GM23248 (cell line): ENCODE measurements around the gene BCORL1. TPM values are rescaled to one million over a fixed set of nuclear protein-coding genes. Genes with fewer than 3 reads are reported as not detected.

Experiments
- DNase-seq: peaks from one replicate; pipeline ENCODE4 v3.0.0-alpha.2; 2015
- H2AFZ ChIP-seq: fragments of 200-600 bp; sonication (generic); 2 replicates; pipeline ENCODE4 v1.6.1; 2016; ENCODE audit warnings: antibody characterized with exemption
- H3F3A ChIP-seq: fragments of 200-600 bp; sonication (generic); 2 replicates; pipeline ENCODE4 v1.6.1; 2016; ENCODE audit warnings: mild to moderate bottlenecking, antibody characterized with exemption, mixed run types; ENCODE audit not compliant: insufficient read depth
- H3K27ac ChIP-seq: fragments of 200-600 bp; sonication (generic); 2 replicates; pipeline ENCODE4 v1.5.1; 2016; ENCODE audit warnings: mild to moderate bottlenecking
- H3K27me3 ChIP-seq: fragments of 200-600 bp; sonication (generic); replicated peaks from 2 replicates; pipeline ENCODE4 v1.6.1; 2016; ENCODE audit warnings: mild to moderate bottlenecking; ENCODE audit not compliant: insufficient read depth
- H3K36me3 ChIP-seq: fragments of 200-600 bp; sonication (generic); 2 replicates; pipeline ENCODE4 v1.6.1; 2016; ENCODE audit warnings: low read depth, mild to moderate bottlenecking
- H3K4me1 ChIP-seq: fragments of 200-600 bp; sonication (generic); 2 replicates; pipeline ENCODE4 v1.6.1; 2016; ENCODE audit warnings: mild to moderate bottlenecking; ENCODE audit not compliant: insufficient read depth
- H3K4me2 ChIP-seq: fragments of 200-600 bp; sonication (generic); one replicate; pipeline ENCODE4 v1.6.1; 2016; ENCODE audit warnings: mild to moderate bottlenecking; ENCODE audit not compliant: unreplicated experiment
- H3K4me3 ChIP-seq: fragments of 200-600 bp; sonication (generic); 2 replicates; pipeline ENCODE4 v1.5.1; 2016; ENCODE audit warnings: mild to moderate bottlenecking
- H3K79me2 ChIP-seq: fragments of 200-600 bp; sonication (generic); 2 replicates; pipeline ENCODE4 v1.6.1; 2016; ENCODE audit warnings: mild to moderate bottlenecking; ENCODE audit not compliant: insufficient read depth
- H3K9ac ChIP-seq: fragments of 200-600 bp; sonication (generic); 2 replicates; pipeline ENCODE4 v1.6.1; 2016; ENCODE audit warnings: mild to moderate bottlenecking
- H3K9me2 ChIP-seq: fragments of 200-600 bp; sonication (generic); 2 replicates; pipeline ENCODE4 v1.6.1; 2016; ENCODE audit warnings: mixed run types, mild to moderate bottlenecking, moderate library complexity; ENCODE audit not compliant: insufficient read depth
- H3K9me3 ChIP-seq: fragments of 200-600 bp; sonication (generic); one replicate; pipeline ENCODE4 v1.6.1; 2017; ENCODE audit warnings: low read depth
- H4K20me1 ChIP-seq: fragments of 200-600 bp; sonication (generic); 2 replicates; pipeline ENCODE4 v1.6.0; 2016; ENCODE audit not compliant: insufficient read depth
- EZH2 ChIP-seq: fragments of 200-600 bp; sonication (generic); IDR thresholded peaks from 2 replicates; pipeline ENCODE4 v1.6.1; 2018; ENCODE audit warnings: antibody characterized with exemption, mild to moderate bottlenecking; ENCODE audit not compliant: insufficient read depth, poor library complexity, severe bottlenecking
- EZH2phosphoT487 ChIP-seq: fragments of 200-600 bp; sonication (generic); IDR thresholded peaks from 2 replicates; pipeline ENCODE4 v1.6.1; 2018; ENCODE audit warnings: antibody characterized with exemption, moderate library complexity, mild to moderate bottlenecking, low read depth; ENCODE audit not compliant: insufficient read depth
- WGBS, 2 experiments: methylation state at CpG; one replicate each; pipeline ENCODE4 v1.1.6; 2015 to 2017; ENCODE audit warnings: low lambda C conversion rate in 2 of 2, low coverage in 1 of 2; ENCODE audit errors: missing lambda C conversion rate in 2 of 2; 5-methylcytosine and 5-hydroxymethylcytosine counted together
- in situ Hi-C: fragments of 300-500 bp; cut with MboI; formaldehyde crosslinking; loops from 2 replicates; pipeline ENCODE4 v1.15.0; 2020
- polyA plus RNA-seq: library from polyadenylated mRNA; unstranded; fragments of >200 nt; fragmentation: Nextera tagmentation; extraction: Ambion mirVana; gene quantifications from 2 replicates; pipeline ENCODE4 v1.2.1, GENCODE V29; 2016
- total RNA-seq: library from RNA; depleted of rRNA; stranded (reverse); fragments of >200 nt; shearing (Covaris generic); gene quantifications from 2 replicates; pipeline ENCODE4 v1.2.3, GENCODE V29; 2014

Gene BCORL1
- total and polyA plus RNA-seq, 2 experiments from 2014 or later, result 1.7 to 4.4 TPM

DNA sequence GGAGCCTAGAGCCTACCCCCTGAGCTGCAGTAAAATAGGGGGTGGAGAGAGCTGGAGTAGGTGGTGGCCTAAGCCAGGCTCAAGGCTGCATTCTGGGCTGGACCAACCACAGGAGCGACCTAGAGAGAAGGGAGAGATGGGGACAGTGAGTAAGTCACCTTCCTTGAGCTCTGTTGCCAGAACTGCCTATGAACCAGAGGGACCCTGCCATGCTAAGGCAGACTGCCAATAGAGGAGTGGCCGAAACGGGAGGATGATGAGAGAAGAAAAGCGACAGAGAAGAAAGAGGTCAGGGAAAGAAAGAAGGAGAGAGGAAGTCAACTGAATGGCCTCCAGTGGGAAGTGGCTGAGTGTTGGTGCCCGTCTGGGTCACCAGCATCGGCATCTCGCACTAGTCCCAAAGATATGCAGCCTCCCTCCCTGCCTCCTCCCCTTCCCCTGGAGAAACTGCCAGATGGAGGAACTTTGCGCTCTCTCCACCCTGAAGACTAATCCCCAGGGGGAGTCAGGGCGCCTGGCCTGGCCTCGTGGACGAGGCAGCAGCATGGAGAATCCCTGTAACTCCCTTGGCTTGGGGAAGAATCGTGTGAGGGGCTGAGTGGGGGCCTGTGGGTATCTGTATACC is 99.1 kb downstream of the BCORL1 start:
- DNase-seq, result peak; percentile 20
- Histone ChIP-seq H3K4me3 (no peak overlapping the region), H4K20me1 (no peaks in the 10 kb centered on the region), H3K9ac (peak overlapping the region; percentile 64), H3K9me2 (no peaks in the 10 kb centered on the region), H2AFZ (no peak overlapping the region), H3K4me2 (peak overlapping the region; percentile 53), H3K79me2 (peaks cover 42% of the 10 kb centered on the region), H3K4me1 (peaks cover 21% of the 10 kb centered on the region), H3K27ac (peak overlapping the region; percentile 68), H3K27me3 (no peaks in the 10 kb centered on the region), H3F3A (no peaks in the 10 kb centered on the region), H3K9me3 (no peaks in the 10 kb centered on the region), H3K36me3 (no peaks in the 10 kb centered on the region)
- 29 to 39% methylated on average over 6 to 8 of the region's 12 CpGs for WGBS, 2 experiments
- in situ Hi-C loops, result no loop called here
- TF ChIP-seq EZH2, result no peak
- no peak for TF ChIP-seq EZH2phosphoT487

DNA sequence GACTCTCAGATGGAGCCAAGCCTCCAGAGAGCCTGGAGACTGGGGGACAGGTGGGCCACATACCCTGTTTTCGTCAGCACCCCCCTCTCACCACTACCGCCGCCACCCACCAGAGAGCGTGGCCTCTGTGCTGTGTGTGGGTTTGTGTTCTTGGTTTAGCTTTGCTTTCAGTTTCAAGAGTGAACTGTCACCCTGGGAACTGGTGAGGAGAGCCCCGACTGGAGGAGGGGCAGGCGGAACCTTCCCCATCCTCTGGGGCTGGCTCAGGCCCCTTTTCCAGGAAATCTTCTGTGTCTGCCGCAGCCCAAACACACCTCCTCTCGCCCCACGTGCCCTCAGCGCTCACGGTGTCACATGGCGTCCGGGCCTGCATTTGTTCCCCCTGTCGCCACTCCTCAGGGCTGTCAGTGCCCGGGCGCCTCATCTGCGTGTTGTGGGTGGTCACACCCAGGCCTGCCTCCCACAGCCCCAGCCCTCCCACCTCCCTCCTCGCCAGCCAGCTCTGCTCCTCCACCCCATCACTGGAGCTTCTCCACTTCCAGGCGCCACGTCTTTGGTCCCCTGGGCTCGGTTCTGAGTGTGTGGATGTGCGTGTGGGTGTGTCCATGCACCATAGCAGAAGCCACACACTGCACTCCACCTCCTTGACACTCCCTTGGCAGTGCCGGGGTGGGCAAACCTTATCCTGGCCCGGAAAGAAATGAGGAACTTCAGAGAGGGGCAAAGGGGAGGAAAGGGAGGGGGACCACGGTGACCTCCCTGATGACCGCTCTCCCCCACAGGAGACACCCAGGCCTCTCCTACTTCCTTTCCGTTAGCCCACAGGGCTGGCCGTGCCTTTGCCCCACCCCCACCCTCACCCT is 100.0 kb downstream of the BCORL1 start:
- Histone ChIP-seq H3K36me3 (no peaks in the 10 kb centered on the region), H3K9me2 (no peaks in the 10 kb centered on the region), H3F3A (no peaks in the 10 kb centered on the region), H3K4me2 (peak overlapping the region; percentile 53), H4K20me1 (no peaks in the 10 kb centered on the region), H3K27ac (peak overlapping the region; percentile 68), H3K4me3 (peak overlapping the region; percentile 11; the same call in 1 of the 2 replicates), H2AFZ (peak overlapping the region; percentile 51), H3K4me1 (peaks cover 21% of the 10 kb centered on the region), H3K9ac (peak overlapping the region; percentile 64), H3K79me2 (peaks cover 52% of the 10 kb centered on the region), H3K27me3 (no peaks in the 10 kb centered on the region), H3K9me3 (no peaks in the 10 kb centered on the region)
- TF ChIP-seq EZH2, result no peak
- TF ChIP-seq EZH2phosphoT487, result no peak
- peak; percentile 60 for DNase-seq
- 9 to 11% methylated on average over 6 to 25 of the region's 28 CpGs for WGBS, 2 experiments
- in situ Hi-C loops, result no loop called here

DNA sequence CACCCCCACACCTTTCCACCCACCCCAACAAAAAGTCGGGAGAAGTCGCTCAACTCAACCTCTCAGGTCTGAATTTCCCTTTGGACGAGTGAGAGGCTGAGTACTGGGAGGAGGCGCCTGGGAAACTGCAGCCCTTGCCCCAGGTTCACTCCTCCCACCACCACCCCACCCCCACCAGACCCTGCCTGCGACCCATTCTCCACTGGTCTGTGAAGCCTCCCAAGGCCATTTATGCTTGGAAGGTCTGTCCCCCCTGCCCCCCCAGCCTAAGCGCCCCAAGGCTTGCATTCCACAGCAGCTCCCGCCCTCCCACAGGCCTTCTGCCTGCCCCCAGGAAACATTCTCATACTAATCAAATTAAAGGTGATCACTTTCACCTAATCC is 100.7 kb downstream of the BCORL1 start:
- H4K20me1 ChIP-seq, result no peaks in the 10 kb centered on the region
- TF ChIP-seq EZH2phosphoT487, result no peak
- no peak for TF ChIP-seq EZH2
- in situ Hi-C loops, result no loop called here

DNA sequence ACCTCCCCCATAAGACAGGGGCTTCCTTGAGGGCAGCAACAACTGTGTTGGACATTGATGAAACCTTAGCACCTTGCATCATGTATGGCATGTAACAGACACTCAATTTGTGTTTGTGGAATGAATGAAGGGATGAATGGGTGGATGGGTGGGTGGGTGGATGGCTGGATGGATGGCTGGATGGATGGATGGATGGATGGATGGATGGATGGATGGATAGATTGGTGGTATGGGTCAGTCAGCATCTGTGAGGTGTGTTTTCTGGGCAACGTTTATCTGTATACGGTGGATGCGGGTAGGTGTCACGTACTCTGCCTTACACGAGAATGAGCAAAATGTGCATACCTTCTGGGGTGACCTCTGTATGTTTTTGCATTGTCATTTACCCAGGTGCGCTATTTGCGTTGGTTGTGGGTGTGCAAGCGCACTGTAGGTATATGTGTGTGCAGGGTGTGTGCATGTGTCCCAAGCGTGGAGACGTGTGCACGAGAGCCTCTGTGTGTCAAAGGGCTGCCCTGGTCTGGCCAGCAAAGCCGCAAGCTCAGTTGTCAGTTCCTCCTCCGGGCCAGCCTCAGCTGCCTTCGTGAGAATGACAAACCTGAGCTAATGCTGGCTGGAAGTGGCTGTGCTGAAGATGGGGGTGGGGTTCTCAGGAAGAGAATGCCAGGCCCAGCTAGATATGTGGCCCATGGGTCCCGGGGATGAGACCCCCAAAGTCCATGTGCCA is 101.4 kb downstream of the BCORL1 start:
- Histone ChIP-seq H3K9ac (no peak overlapping the region), H3F3A (no peaks in the 10 kb centered on the region), H3K27ac (no peak overlapping the region), H3K4me3 (no peak overlapping the region), H3K79me2 (peaks cover 63% of the 10 kb centered on the region), H3K4me2 (no peak overlapping the region), H2AFZ (no peak overlapping the region), H3K36me3 (no peaks in the 10 kb centered on the region), H3K9me2 (no peaks in the 10 kb centered on the region), H3K4me1 (peaks cover 21% of the 10 kb centered on the region), H3K9me3 (no peaks in the 10 kb centered on the region), H4K20me1 (no peaks in the 10 kb centered on the region), H3K27me3 (no peaks in the 10 kb centered on the region)
- TF ChIP-seq EZH2 (no peak), EZH2phosphoT487 (no peak)
- no peak for DNase-seq
- in situ Hi-C loops, result no loop called here
- 94 to 95% methylated on average over 13 to 15 of the region's 15 CpGs for WGBS, 2 experiments

More for the DNA sequence above, 100.7 kb downstream of the BCORL1 start:
- Histone ChIP-seq H2AFZ (no peak overlapping the region), H3F3A (no peaks in the 10 kb centered on the region), H3K9me3 (no peaks in the 10 kb centered on the region), H3K4me1 (peaks cover 21% of the 10 kb centered on the region), H3K79me2 (peaks cover 56% of the 10 kb centered on the region), H3K9ac (peak overlapping the region; percentile 64; the same call in 1 of the 2 replicates), H3K36me3 (no peaks in the 10 kb centered on the region), H3K27me3 (no peaks in the 10 kb centered on the region), H3K4me2 (no peak overlapping the region), H3K4me3 (no peak overlapping the region), H3K27ac (peak overlapping the region; percentile 68; the same call in 1 of the 2 replicates), H3K9me2 (no peaks in the 10 kb centered on the region)
- no peak for DNase-seq
- WGBS, 2 experiments, result 63 to 80% methylated on average over 1 to 7 of the region's 7 CpGs
